ENCODE results near the gene KIF6.

- no peak for TF ChIP-seq CTCF (IDR thresholded peaks at IDR 0.05)
- no peak for TF ChIP-seq POLR2A (IDR thresholded peaks at IDR 0.05)
- TF ChIP-seq POLR2AphosphoS5 (IDR thresholded peaks at IDR 0.05) = no peak
These were observed 315.3 kb downstream of the KIF6 start for GRCh38 chr6:39409889-39410288.
